IgD-negative memory B cell (primary cell): ENCODE results near the gene COL13A1. TPM values are rescaled to one million over a fixed set of nuclear protein-coding genes. Genes with fewer than 3 reads are reported as not detected.

Experiments used
- H3K27ac Mint-ChIP-seq, 3 donors: one replicate each; pipeline ENCODE4 v1.8.0; 2020 to 2022; ENCODE audit warnings: mild to moderate bottlenecking in 3 of 3, mixed read lengths in 3 of 3, moderate library complexity in 1 of 3
- H3K27me3 Mint-ChIP-seq: one replicate; pipeline ENCODE4 v1.8.0; 2021; ENCODE audit warnings: mixed read lengths
- H3K36me3 Mint-ChIP-seq: one replicate; pipeline ENCODE4 v1.8.0; 2020; ENCODE audit warnings: mild to moderate bottlenecking, mixed read lengths
- H3K4me1 Mint-ChIP-seq, 3 donors: one replicate each; pipeline ENCODE4 v1.8.0; 2020 to 2022; ENCODE audit warnings: mixed read lengths in 3 of 3, mild to moderate bottlenecking in 1 of 3
- H3K4me3 Mint-ChIP-seq, 4 donors: one replicate each; pipeline ENCODE4 v1.8.0; 2020 to 2022; ENCODE audit warnings: mild to moderate bottlenecking in 4 of 4, mixed read lengths in 4 of 4, moderate library complexity in 3 of 4
- H3K9me3 Mint-ChIP-seq, 3 donors: one replicate each; pipeline ENCODE4 v1.8.0; 2020 to 2021; ENCODE audit warnings: mixed read lengths in 3 of 3, mild to moderate bottlenecking in 1 of 3
- polyA plus RNA-seq: library from polyadenylated mRNA; unstranded; fragments of 300-500 nt; fragmentation: Illumina TruSeq; gene quantifications from one replicate; pipeline ENCODE4 v1.2.3, GENCODE V29; 2021

Gene COL13A1
- polyA plus RNA-seq, 1 donor from 2014 or later = not detected

DNA sequence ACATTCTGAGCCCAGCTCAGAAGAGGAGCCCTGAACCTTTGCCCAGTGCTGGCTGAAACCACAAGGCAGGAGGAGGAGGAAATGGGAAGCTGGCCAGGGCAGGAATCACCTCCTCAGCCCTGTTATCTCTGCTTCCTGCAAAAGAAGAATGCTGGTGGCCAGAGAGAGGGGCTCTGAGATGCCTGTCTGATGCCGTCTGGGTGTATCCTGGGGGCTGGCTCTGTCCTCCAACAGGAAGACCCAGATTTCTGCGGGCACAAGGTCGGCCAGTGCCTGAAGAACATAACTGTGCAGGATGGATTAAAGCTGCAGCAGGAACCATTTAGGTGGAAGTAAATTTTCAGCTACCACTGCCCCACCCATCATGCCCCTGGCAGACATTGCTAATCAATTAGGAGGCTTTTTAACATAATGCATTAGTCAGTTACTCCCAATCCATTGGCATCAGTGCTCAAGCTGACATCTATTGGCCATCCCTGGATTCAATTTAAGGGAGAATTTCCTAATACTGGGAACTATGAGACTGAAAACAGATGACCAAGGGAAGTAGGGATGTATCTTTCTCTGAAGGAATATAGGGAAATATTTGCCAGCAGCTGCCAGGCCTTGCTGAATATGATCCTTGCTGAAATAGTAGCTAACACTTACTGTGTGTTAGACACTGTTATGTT, 67.7 kb downstream of the COL13A1 start:
- no peaks in the 10 kb centered on the region for H3K36me3 Mint-ChIP-seq
- H3K27ac Mint-ChIP-seq = no peak overlapping the region
- no peaks in the 10 kb centered on the region for H3K9me3 Mint-ChIP-seq
- H3K4me1 Mint-ChIP-seq = no peaks in the 10 kb centered on the region
- peaks cover 8% of the 10 kb centered on the region for H3K27me3 Mint-ChIP-seq
- no peak overlapping the region for H3K4me3 Mint-ChIP-seq

GRCh38 chr10:69870591-69870990, 68.9 kb downstream of the COL13A1 start:
- Mint-ChIP-seq H3K27me3 (peaks cover 5% of the 10 kb centered on the region), H3K27ac (no peak overlapping the region), H3K4me3 (no peak overlapping the region), H3K4me1 (no peaks in the 10 kb centered on the region), H3K9me3 (no peaks in the 10 kb centered on the region), H3K36me3 (no peaks in the 10 kb centered on the region)

DNA sequence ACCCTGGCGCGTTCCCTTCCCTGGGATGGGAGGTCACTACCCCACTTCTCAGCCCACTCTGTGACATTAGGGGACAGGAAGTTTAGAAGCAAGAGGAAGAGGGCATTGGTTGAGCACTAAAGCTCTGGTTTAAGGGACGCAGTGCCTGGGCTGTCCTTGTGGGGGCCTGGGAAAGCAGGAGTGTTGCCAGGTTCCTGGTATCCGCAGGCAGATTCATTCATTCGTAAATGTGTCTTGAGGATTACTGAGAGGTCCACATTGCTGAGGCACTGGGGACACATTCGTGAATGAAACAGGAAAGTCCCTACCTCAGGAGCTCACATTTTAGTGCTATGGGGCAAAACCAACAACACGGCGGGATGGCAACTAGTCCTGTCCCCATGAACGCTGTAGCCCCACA, 69.4 kb downstream of the COL13A1 start:
- Mint-ChIP-seq H3K36me3 (no peaks in the 10 kb centered on the region), H3K4me1 (no peaks in the 10 kb centered on the region)

DNA sequence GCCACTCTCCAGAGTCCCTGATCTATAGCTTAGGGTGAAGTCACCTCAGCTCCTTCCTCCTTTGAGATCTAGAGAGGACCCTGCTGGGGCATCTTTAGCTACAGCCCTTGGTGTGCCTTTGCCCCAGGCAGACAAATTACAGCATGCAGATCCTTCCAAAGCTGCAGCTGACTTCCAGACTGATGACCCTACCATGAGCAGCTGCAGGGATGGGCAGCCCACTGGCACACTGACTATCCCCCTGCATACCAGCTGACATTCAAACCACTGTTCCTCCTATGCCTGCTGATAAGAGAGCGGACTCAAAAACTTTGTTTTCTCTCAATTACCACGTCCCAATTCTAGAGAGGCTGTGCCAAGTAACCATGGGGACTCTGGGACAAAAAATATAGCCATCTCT, 70.6 kb downstream of the COL13A1 start:
- no peak overlapping the region for H3K4me3 Mint-ChIP-seq
- no peaks in the 10 kb centered on the region for H3K36me3 Mint-ChIP-seq
- H3K27ac Mint-ChIP-seq = no peak overlapping the region

More for the DNA sequence above, 69.4 kb downstream of the COL13A1 start:
- H3K27ac Mint-ChIP-seq = no peak overlapping the region
- H3K9me3 Mint-ChIP-seq = no peaks in the 10 kb centered on the region
- no peak overlapping the region for H3K4me3 Mint-ChIP-seq
- H3K27me3 Mint-ChIP-seq = peaks cover 4% of the 10 kb centered on the region

DNA sequence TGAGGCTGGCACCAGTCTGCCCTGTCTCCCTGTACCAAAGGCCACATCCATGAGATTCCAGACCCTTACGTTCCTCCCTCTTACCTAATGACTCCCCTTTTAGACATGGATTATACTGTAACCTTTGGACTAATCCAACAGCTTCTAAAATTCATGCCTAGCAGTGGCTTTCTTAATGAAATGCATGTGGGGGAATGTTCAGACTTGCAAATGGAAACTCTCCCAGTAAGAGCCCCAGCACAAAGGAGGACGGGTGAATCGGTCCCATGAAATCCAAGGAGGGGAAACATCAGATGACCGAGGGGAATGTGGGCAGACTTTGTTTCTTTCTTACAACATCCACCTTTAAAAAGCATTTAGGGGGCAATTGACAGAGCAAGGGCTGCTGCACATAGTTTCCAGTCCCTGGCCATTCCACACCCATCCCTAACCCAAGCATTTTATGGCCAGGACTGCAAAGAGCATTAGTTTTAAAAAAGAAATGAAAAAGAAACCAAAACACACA, 71.5 kb downstream of the COL13A1 start:
- Mint-ChIP-seq H3K9me3 (no peaks in the 10 kb centered on the region), H3K27me3 (no peaks in the 10 kb centered on the region), H3K4me1 (no peaks in the 10 kb centered on the region), H3K36me3 (no peaks in the 10 kb centered on the region), H3K27ac (no peak overlapping the region), H3K4me3 (no peak overlapping the region)

More for the DNA sequence above, 70.6 kb downstream of the COL13A1 start:
- no peaks in the 10 kb centered on the region for H3K4me1 Mint-ChIP-seq
- no peaks in the 10 kb centered on the region for H3K9me3 Mint-ChIP-seq
- peaks cover 1% of the 10 kb centered on the region for H3K27me3 Mint-ChIP-seq

GRCh38 chr10:69874449-69874848, 72.7 kb downstream of the COL13A1 start:
- H3K27me3 Mint-ChIP-seq = no peaks in the 10 kb centered on the region
- H3K4me1 Mint-ChIP-seq = no peaks in the 10 kb centered on the region
- H3K27ac Mint-ChIP-seq = no peak overlapping the region
- H3K4me3 Mint-ChIP-seq = no peak overlapping the region
- no peaks in the 10 kb centered on the region for H3K9me3 Mint-ChIP-seq
- no peaks in the 10 kb centered on the region for H3K36me3 Mint-ChIP-seq

- H3K9me3 Mint-ChIP-seq = no peaks in the 10 kb centered on the region
- peaks cover 0 to 2% (median 0%) of the 10 kb centered on the region in 3 donors for H3K4me1 Mint-ChIP-seq
- peak overlapping the region in 1 of 3 donors; percentile 10 for H3K27ac Mint-ChIP-seq
- no peak overlapping the region for H3K4me3 Mint-ChIP-seq
- H3K27me3 Mint-ChIP-seq = peaks cover 4% of the 10 kb centered on the region
- no peaks in the 10 kb centered on the region for H3K36me3 Mint-ChIP-seq
These were observed 74.2 kb downstream of the COL13A1 start for GRCh38 chr10:69875856-69876255.

DNA sequence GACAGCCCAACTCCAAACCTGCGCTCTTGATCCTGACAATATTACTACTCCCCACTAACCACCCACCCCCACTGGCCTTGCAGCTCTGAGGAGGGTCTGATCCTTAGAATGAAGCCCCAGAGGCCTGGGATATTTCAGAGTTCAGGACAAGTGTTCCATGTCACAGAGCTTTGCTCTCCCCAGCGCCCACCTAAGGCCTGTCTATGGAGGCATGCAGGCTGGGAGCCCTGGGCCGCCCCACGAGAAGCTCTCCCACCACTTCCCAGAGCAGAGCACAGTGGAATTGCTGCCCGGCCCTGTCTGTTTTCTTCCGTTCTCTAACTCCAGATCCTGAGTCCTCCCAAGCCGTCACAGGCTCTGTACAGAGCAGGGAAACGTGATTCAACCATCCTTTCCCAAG, 74.6 kb downstream of the COL13A1 start:
- H3K4me3 Mint-ChIP-seq = no peak overlapping the region

GRCh38 chr10:69876931-69877330, 75.2 kb downstream of the COL13A1 start:
- H3K9me3 Mint-ChIP-seq = no peaks in the 10 kb centered on the region
- H3K27me3 Mint-ChIP-seq = peaks cover 8% of the 10 kb centered on the region
- no peak overlapping the region for H3K4me3 Mint-ChIP-seq
- H3K36me3 Mint-ChIP-seq = no peaks in the 10 kb centered on the region
- peaks cover 0 to 2% (median 0%) of the 10 kb centered on the region in 3 donors for H3K4me1 Mint-ChIP-seq
- no peak overlapping the region for H3K27ac Mint-ChIP-seq

More for the DNA sequence above, 74.6 kb downstream of the COL13A1 start:
- no peaks in the 10 kb centered on the region for H3K9me3 Mint-ChIP-seq
- H3K27me3 Mint-ChIP-seq = peaks cover 5% of the 10 kb centered on the region
- H3K27ac Mint-ChIP-seq = no peak overlapping the region
- peaks cover 0 to 2% (median 0%) of the 10 kb centered on the region in 3 donors for H3K4me1 Mint-ChIP-seq
- H3K36me3 Mint-ChIP-seq = no peaks in the 10 kb centered on the region

DNA sequence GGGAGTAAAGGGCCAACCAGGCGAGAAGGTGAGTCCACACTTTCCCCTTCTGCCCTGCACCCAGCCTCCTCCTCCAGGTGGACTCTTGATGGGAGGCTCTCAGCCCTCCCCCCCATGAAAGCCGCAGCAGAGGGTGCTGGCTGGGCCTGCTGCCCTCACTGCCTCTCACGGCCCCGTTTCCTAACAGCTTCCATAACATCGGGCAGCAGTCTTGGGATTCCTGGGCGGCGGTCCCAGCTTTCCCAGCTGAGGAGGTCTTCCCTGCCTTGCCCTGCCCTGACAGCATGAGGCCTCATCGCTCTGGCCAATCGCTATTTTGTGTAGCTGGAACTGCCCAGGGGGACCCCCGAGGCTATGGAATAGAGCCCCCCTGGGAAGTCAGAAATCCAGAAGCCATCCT, 76.3 kb downstream of the COL13A1 start:
- Mint-ChIP-seq H3K9me3 (no peaks in the 10 kb centered on the region), H3K27me3 (peaks cover 10% of the 10 kb centered on the region), H3K36me3 (no peaks in the 10 kb centered on the region), H3K27ac (no peak overlapping the region), H3K4me1 (peaks cover 0 to 2% (median 0%) of the 10 kb centered on the region in 3 donors), H3K4me3 (no peak overlapping the region)

DNA sequence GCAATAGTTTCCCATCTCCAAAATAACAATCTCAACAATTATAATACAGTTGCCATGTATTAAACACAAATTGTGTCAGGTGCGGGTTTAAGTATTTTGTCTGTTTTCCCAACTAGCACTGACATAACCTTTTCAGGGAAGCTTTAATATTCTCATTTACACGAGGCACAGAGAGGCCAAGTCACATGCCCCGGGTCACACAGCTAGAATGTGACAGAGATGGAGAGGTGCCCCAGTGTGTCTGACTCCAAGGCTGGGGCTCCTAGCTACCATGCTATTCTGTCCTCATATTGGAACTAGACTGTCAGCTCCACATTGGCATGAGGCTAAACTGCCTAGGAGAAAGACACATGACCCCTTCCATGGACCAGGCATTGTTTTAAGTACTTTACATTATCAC, 77.2 kb downstream of the COL13A1 start:
- Mint-ChIP-seq H3K27ac (no peak overlapping the region), H3K9me3 (peaks cover 0 to 2% (median 0%) of the 10 kb centered on the region in 3 donors), H3K36me3 (no peaks in the 10 kb centered on the region), H3K4me3 (no peak overlapping the region), H3K4me1 (peaks cover 0 to 2% (median 0%) of the 10 kb centered on the region in 3 donors), H3K27me3 (peaks cover 15% of the 10 kb centered on the region)

DNA sequence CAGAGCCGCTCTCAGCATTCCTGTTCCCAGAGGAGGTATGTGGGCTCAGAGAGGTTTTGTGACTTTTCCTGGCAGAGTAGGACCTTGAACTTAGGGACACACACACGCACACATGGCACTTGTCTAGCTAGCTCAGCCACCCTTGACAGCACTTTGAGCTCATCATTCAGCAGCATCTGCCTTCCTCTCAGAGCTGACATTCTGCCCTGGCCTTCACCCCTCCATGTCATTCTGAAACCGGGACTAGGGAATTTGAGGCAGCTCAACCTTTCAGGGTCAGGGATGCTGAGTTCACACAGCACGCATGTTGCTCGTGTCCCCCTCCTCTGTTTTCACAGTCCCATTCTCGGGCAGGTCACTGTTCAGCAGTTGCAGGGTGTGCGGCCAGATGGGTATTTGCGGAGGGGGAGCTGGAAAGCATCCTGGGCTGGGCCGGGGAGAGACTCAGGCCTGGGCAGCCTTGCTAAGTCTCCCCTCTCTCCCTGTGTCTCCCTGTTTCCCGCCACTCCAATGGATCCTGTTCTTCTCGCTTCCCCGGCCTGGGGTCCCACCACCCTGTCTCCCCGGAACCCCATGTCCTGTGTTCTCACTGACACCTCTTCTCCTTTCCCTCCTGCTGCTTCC, 78.0 kb downstream of the COL13A1 start:
- Mint-ChIP-seq H3K9me3 (peaks cover 0 to 2% (median 0%) of the 10 kb centered on the region in 3 donors), H3K27me3 (peaks cover 15% of the 10 kb centered on the region), H3K4me1 (peaks cover 0 to 2% (median 0%) of the 10 kb centered on the region in 3 donors), H3K36me3 (no peaks in the 10 kb centered on the region), H3K27ac (no peak overlapping the region), H3K4me3 (no peak overlapping the region)

GRCh38 chr10:69880301-69881081, 78.8 kb downstream of the COL13A1 start:
- Mint-ChIP-seq H3K36me3 (no peaks in the 10 kb centered on the region), H3K9me3 (peaks cover 0 to 2% (median 0%) of the 10 kb centered on the region in 3 donors), H3K27ac (no peak overlapping the region), H3K27me3 (peaks cover 15% of the 10 kb centered on the region), H3K4me3 (peak overlapping the region in 1 of 4 donors; percentile 25), H3K4me1 (peaks cover 0 to 2% (median 0%) of the 10 kb centered on the region in 3 donors)

DNA sequence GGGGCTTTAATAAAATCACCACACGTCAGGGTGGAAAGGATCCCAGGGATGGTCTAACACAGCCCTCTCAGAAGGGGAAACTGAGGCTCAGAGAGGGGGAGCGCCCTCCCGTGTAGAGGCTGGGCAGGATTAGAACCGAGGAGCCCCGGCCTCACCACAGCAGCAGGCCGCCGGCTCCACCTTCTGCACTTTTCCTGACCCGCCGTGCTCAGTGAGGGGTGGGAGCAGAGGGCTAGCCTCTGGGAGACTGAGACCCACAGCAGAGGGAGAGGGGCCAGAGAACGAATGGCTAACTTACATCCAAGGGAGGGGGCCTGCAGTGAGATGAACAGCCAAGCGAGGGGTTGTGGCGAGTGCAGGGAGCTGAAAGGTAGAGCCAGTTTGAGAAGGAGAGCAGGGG, 79.5 kb downstream of the COL13A1 start:
- Mint-ChIP-seq H3K4me3 (peak overlapping the region in 1 of 4 donors; percentile 25), H3K4me1 (peaks cover 0 to 2% (median 0%) of the 10 kb centered on the region in 3 donors), H3K9me3 (peaks cover 0 to 2% (median 0%) of the 10 kb centered on the region in 3 donors), H3K27ac (no peak overlapping the region), H3K36me3 (no peaks in the 10 kb centered on the region), H3K27me3 (peaks cover 15% of the 10 kb centered on the region)
